Measurements from ENCODE around the gene OPA3.
A peak's percentile ranks its signal among the peaks of the same experiment; 100 is the strongest.

Gene OPA3

GRCh38 chr19:45499196-45500180 lies 85.1 kb downstream of the OPA3 start:
- Mint-ChIP-seq H3K36me3 (ENCODE audit: insufficient read depth) (peaks cover 10% of the 10 kb centered on the region), H3K9me3 (no peaks in the 10 kb centered on the region), H3K4me1 (peaks cover 41% of the 10 kb centered on the region), H3K27me3 (peaks cover 11% of the 10 kb centered on the region), H3K27ac (ENCODE audit: low read depth) (no peak overlapping the region), H3K4me3 (peak overlapping the region; percentile 82)
- DNase-seq (ENCODE audit: low spot score in 2 of 2), result peak in 1 of 2 donors; percentile 30
- ATAC-seq (replicated peaks; ENCODE audit: extremely low read depth, poor library complexity, severe bottlenecking), result peak; percentile 9

- Mint-ChIP-seq H3K9me3 (no peaks in the 10 kb centered on the region), H3K27me3 (peaks cover 11% of the 10 kb centered on the region), H3K4me1 (peaks cover 41% of the 10 kb centered on the region), H3K27ac (ENCODE audit: low read depth) (peak within 1 kb of the TSS; percentile 74), H3K36me3 (ENCODE audit: insufficient read depth) (peaks cover 10% of the 10 kb centered on the region), H3K4me3 (peak within 1 kb of the TSS; percentile 82)
- ATAC-seq (replicated peaks; ENCODE audit: extremely low read depth, poor library complexity, severe bottlenecking) (peak; percentile 75), DNase-seq (ENCODE audit: low spot score in 2 of 2) (peak; percentile 55 to 61)
These were observed 86.0 kb downstream of the OPA3 start, which contains the start of gene PPM1N for GRCh38 chr19:45498411-45499195. TSS of gene PPM1N (plus strand) at chr19:45498443. CDS start at chr19:45498473, 30 bp downstream.

- H3K4me3 Mint-ChIP-seq, result peak overlapping the region; percentile 82
- H3K9me3 Mint-ChIP-seq, result no peaks in the 10 kb centered on the region
- no peak for DNase-seq (ENCODE audit: low spot score in 2 of 2)
- peaks cover 10% of the 10 kb centered on the region for H3K36me3 Mint-ChIP-seq (ENCODE audit: insufficient read depth)
- no peak for ATAC-seq (replicated peaks; ENCODE audit: extremely low read depth, poor library complexity, severe bottlenecking)
- peak overlapping the region; percentile 29 for H3K27ac Mint-ChIP-seq (ENCODE audit: low read depth)
- H3K27me3 Mint-ChIP-seq, result peaks cover 19% of the 10 kb centered on the region
- H3K4me1 Mint-ChIP-seq, result peaks cover 47% of the 10 kb centered on the region
These were observed 86.8 kb downstream of the OPA3 start for GRCh38 chr19:45497791-45498190.

GRCh38 chr19:45496349-45496953 lies 88.2 kb downstream of the OPA3 start:
- Mint-ChIP-seq H3K27me3 (peaks cover 24% of the 10 kb centered on the region), H3K36me3 (ENCODE audit: insufficient read depth) (peaks cover 12% of the 10 kb centered on the region), H3K27ac (ENCODE audit: low read depth) (peak overlapping the region; percentile 74), H3K4me3 (peak overlapping the region; percentile 82), H3K4me1 (peaks cover 47% of the 10 kb centered on the region), H3K9me3 (no peaks in the 10 kb centered on the region)
- peak; percentile 20 for ATAC-seq (replicated peaks; ENCODE audit: extremely low read depth, poor library complexity, severe bottlenecking)
- DNase-seq (ENCODE audit: low spot score in 2 of 2), result peak in 1 of 2 donors; percentile 23

- no peak overlapping the region for H3K27ac Mint-ChIP-seq (ENCODE audit: low read depth)
- no peak for ATAC-seq (replicated peaks; ENCODE audit: extremely low read depth, poor library complexity, severe bottlenecking)
- H3K27me3 Mint-ChIP-seq, result peaks cover 24% of the 10 kb centered on the region
These were observed 89.4 kb downstream of the OPA3 start for GRCh38 chr19:45495178-45495577.

GRCh38 chr19:45494261-45494916 lies 90.2 kb downstream of the OPA3 start:
- Mint-ChIP-seq H3K4me3 (no peak overlapping the region), H3K4me1 (peaks cover 35% of the 10 kb centered on the region)

More at GRCh38 chr19:45495178-45495577, 89.4 kb downstream of the OPA3 start:
- Mint-ChIP-seq H3K9me3 (no peaks in the 10 kb centered on the region), H3K4me3 (peak overlapping the region; percentile 82), H3K4me1 (peaks cover 39% of the 10 kb centered on the region), H3K36me3 (ENCODE audit: insufficient read depth) (peaks cover 12% of the 10 kb centered on the region)
- no peak for DNase-seq (ENCODE audit: low spot score in 2 of 2)

GRCh38 chr19:45492627-45493470 lies 91.8 kb downstream of the OPA3 start:
- Mint-ChIP-seq H3K27ac (ENCODE audit: low read depth) (no peak overlapping the region), H3K27me3 (peaks cover 24% of the 10 kb centered on the region), H3K4me1 (peaks cover 25% of the 10 kb centered on the region), H3K4me3 (no peak overlapping the region), H3K9me3 (no peaks in the 10 kb centered on the region), H3K36me3 (ENCODE audit: insufficient read depth) (peaks cover 5% of the 10 kb centered on the region)
- no peak for ATAC-seq (replicated peaks; ENCODE audit: extremely low read depth, poor library complexity, severe bottlenecking)
- no peak for DNase-seq (ENCODE audit: low spot score in 2 of 2)

More at GRCh38 chr19:45494261-45494916, 90.2 kb downstream of the OPA3 start:
- ATAC-seq (replicated peaks; ENCODE audit: extremely low read depth, poor library complexity, severe bottlenecking) (no peak), DNase-seq (ENCODE audit: low spot score in 2 of 2) (no peak)
- Mint-ChIP-seq H3K9me3 (no peaks in the 10 kb centered on the region), H3K27ac (ENCODE audit: low read depth) (no peak overlapping the region), H3K27me3 (peaks cover 24% of the 10 kb centered on the region), H3K36me3 (ENCODE audit: insufficient read depth) (peaks cover 12% of the 10 kb centered on the region)

- peaks cover 5% of the 10 kb centered on the region for H3K36me3 Mint-ChIP-seq (ENCODE audit: insufficient read depth)
- no peaks in the 10 kb centered on the region for H3K9me3 Mint-ChIP-seq
- H3K27ac Mint-ChIP-seq (ENCODE audit: low read depth), result no peak overlapping the region
- peaks cover 18% of the 10 kb centered on the region for H3K4me1 Mint-ChIP-seq
- no peak for ATAC-seq (replicated peaks; ENCODE audit: extremely low read depth, poor library complexity, severe bottlenecking)
- H3K4me3 Mint-ChIP-seq, result no peak overlapping the region
- peaks cover 24% of the 10 kb centered on the region for H3K27me3 Mint-ChIP-seq
- no peak for DNase-seq (ENCODE audit: low spot score in 2 of 2)
These were observed 92.4 kb downstream of the OPA3 start for GRCh38 chr19:45492137-45492626.

GRCh38 chr19:45489216-45489855 lies 95.3 kb downstream of the OPA3 start:
- H3K27ac Mint-ChIP-seq (ENCODE audit: low read depth), result no peak overlapping the region
- H3K9me3 Mint-ChIP-seq, result no peaks in the 10 kb centered on the region
- no peak overlapping the region for H3K4me3 Mint-ChIP-seq
- H3K36me3 Mint-ChIP-seq (ENCODE audit: insufficient read depth), result peaks cover 2% of the 10 kb centered on the region
- ATAC-seq (replicated peaks; ENCODE audit: extremely low read depth, poor library complexity, severe bottlenecking) (no peak), DNase-seq (ENCODE audit: low spot score in 2 of 2) (no peak)
- H3K4me1 Mint-ChIP-seq, result peaks cover 14% of the 10 kb centered on the region
- peaks cover 12% of the 10 kb centered on the region for H3K27me3 Mint-ChIP-seq

GRCh38 chr19:45488708-45489107 lies 95.9 kb downstream of the OPA3 start:
- no peak overlapping the region for H3K27ac Mint-ChIP-seq (ENCODE audit: low read depth)
- H3K27me3 Mint-ChIP-seq, result peaks cover 12% of the 10 kb centered on the region
- ATAC-seq (replicated peaks; ENCODE audit: extremely low read depth, poor library complexity, severe bottlenecking) (no peak), DNase-seq (ENCODE audit: low spot score in 2 of 2) (no peak)
- peaks cover 4% of the 10 kb centered on the region for H3K36me3 Mint-ChIP-seq (ENCODE audit: insufficient read depth)
- H3K4me1 Mint-ChIP-seq, result peaks cover 14% of the 10 kb centered on the region
- H3K4me3 Mint-ChIP-seq, result no peak overlapping the region
- no peaks in the 10 kb centered on the region for H3K9me3 Mint-ChIP-seq
